GM12864 (cell line): Measurements from ENCODE around the gene KDM4D.

Experiments
- DNase-seq: peaks from one replicate; pipeline ENCODE4 v3.0.0-alpha.2; 2011; ENCODE audit warnings: low read depth
- H3K4me3 ChIP-seq: 2 replicates; pipeline ENCODE4 v1.5.1; 2011; ENCODE audit warnings: mild to moderate bottlenecking, low read depth, low read length, control low read depth
- TF ChIP-seq, protein P1 (sequence below): IDR thresholded peaks from 2 replicates; pipeline ENCODE4 v1.5.1; 2011; ENCODE audit warnings: low read depth, mild to moderate bottlenecking, moderate library complexity, low read length, control low read depth, inconsistent platforms; ENCODE audit errors: missing control alignments

Gene KDM4D

DNA sequence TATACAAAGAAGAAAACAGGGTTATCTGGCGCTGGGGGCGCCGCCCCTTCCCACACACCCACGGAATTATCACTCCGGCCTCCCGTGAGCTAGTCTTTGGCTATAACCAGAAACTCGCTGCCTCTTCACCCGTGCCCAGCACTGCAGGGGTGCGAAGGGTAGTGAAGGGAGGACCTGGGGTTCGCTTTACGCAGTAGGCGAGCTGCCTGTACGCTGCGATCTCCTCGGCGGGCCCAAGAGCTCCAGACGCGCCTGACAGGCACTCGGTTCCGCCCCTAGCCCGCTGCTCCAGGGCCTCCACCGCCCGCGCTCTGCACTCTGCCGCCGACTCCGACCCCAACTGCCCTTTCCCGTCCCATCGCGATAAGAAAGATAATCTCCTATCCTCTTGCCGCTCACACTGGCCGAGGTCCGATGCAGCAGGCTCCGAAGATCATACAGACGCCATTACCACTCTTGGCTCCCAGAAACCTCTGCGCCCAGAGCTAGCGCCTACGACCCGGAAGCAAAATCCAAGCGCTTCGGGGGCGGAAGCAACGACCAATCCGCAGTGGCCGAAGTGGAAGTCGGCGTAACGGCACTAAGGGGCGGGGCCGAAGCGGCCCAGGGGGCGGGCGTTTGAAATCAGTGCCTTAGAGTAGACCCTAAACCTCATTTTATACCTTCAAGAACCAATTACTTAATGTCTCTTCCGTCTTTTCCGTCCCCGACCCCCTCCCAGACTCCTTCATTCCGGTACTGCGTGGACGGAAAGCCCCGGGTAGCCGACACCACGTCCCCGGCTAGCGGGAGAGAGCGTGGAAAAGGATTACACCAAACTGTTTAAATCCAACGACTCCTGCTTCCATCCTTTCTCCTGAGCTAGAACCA, at the start of gene KDM4D, which contains the start of gene CWC15:
Gene KDM4D (plus strand): TSS at position 611 of the 870 bp plus-strand sequence. CDS start 23,664 bp downstream, outside the sequence.
Gene CWC15 (minus strand): TSS at position 458 of the 870 bp plus-strand sequence. CDS start 1,371 bp downstream, outside the sequence.
- DNase-seq = peak; percentile 79
- TF ChIP-seq, protein P1, sequence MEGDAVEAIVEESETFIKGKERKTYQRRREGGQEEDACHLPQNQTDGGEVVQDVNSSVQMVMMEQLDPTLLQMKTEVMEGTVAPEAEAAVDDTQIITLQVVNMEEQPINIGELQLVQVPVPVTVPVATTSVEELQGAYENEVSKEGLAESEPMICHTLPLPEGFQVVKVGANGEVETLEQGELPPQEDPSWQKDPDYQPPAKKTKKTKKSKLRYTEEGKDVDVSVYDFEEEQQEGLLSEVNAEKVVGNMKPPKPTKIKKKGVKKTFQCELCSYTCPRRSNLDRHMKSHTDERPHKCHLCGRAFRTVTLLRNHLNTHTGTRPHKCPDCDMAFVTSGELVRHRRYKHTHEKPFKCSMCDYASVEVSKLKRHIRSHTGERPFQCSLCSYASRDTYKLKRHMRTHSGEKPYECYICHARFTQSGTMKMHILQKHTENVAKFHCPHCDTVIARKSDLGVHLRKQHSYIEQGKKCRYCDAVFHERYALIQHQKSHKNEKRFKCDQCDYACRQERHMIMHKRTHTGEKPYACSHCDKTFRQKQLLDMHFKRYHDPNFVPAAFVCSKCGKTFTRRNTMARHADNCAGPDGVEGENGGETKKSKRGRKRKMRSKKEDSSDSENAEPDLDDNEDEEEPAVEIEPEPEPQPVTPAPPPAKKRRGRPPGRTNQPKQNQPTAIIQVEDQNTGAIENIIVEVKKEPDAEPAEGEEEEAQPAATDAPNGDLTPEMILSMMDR = no peak

DNA sequence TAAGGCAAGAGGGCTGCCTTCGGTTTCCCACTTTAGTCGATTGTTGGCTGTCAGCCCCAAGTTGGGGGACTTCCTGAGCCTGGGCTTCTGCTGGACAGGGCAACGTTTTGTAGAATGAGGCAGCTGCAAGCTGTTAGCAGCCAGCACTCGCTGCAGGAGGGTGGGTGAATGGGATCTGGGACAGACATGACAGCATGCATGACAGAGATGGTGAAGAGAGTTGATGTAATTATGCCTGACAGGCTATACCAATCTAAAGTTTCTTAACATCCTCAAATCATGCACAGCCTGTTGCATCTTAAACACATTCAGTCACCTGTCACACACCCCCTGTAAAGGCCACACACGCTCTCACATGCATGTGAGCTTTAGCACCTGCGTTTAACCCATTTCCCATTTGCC, 49.3 kb upstream of the KDM4D start:
- TF ChIP-seq, protein P1 = no peak
- no peak overlapping the region for H3K4me3 ChIP-seq
- DNase-seq = no peak

More for the DNA sequence above, at the start of gene KDM4D, which contains the start of gene CWC15:
- peak within 1 kb of the TSS; percentile 96 for H3K4me3 ChIP-seq

DNA sequence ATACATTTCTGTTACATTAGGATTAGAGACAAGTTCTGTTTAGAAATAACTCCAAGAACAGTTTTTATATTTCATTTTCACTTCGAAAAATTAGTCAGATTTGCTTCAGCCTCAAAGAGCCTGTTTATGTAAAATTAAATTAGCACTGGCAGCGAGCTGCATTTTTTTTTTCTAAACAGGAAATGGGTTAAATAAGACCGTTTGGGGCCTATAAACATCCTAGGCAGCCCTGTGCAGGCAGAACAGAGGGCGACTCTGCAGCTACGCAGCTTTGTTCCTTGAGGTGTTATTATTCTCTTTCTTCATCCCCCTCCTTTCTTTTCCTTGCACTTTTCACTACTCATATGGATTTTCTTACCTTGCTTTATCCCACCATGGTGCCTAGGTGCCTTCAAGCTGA, 48.9 kb upstream of the KDM4D start:
- no peak for DNase-seq
- no peak overlapping the region for H3K4me3 ChIP-seq
- TF ChIP-seq, protein P1 = no peak

DNA sequence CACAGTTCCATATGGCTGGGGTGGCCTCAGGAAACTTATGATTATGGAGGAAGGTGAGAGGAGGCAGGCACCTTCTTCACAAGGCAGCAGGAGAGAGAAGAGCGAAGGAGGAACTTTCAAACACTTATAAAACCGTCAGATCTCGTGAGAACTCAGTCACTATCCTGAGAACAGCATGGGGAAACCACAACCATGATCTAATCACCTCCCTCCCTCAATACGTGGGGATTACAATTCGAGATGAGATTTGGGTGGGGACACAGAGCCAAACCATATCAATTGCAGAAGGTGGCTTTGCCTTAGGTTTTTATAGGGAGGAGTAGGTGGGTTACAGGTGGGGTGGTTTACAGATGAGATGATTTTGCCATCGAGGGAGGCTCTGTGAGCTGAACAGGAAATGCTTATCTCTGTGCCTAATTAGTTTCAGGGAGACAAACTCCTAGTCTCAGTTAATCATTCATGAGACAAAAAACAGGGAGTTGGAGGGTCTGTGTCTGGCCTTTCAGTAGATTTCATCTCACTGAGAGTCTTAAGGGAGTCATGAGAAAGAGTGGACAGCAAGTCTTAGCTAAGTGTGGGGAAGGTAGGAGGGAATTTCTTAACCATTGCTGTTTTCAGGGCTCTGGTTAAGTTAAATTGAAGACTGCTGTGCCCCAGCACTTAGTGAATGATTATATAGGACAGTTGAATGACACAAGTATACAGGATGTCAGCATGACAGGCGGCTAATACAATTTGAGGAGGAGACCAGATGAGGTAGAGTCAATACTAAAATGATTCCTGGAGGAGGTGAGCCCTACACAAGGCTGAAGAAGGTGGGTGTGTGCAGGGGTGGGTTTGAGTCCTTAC, 47.9 kb upstream of the KDM4D start:
- no peak for DNase-seq
- no peak overlapping the region for H3K4me3 ChIP-seq
- TF ChIP-seq, protein P1 = no peak

DNA sequence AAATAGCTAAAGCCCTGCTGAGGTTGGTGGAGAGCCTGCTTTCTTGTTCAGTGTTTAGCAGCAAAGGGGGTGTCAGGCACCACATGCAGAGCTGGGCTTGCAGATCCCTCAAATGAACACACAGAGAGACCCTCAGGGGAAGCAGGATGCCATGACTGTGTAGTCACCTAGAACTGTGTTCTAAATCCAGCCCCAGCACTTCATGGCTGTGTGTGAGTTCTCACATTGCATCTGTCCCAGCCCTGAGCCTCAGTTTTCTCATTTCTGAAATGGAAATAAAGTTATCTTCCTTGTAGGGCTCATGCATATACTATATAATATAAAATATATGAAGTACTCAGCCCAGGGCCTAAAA, 47.3 kb upstream of the KDM4D start:
- no peak for DNase-seq
- H3K4me3 ChIP-seq = no peak overlapping the region
- TF ChIP-seq, protein P1 = no peak

DNA sequence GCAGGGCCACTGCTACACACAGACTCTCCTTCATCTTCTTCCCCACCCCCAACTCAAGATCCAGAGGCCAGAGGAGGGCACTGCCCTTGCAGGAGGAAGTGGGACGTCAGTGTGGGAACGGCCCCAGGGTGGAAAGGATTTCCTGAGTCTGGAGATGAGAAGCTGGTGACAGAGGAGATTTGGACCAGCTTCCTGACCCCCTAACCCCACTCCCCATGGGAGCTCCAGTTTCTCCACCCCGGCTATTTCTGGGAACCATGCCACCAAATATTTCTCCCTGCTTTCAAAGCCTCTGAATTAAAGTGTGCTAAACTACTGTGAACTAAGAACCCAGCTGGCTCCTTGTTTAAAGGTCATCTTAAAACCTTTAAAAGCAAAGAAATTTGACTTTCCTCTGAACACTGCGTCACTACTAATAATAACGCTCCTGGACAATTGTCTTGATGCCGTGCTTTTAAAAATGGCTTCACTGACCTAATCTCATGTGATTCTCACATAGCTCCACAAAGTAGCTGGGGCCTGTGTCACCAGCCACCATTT, 46.7 kb upstream of the KDM4D start:
- TF ChIP-seq, protein P1 = no peak
- DNase-seq = no peak
- H3K4me3 ChIP-seq = no peak overlapping the region
